HFF-Myc (cell line): ENCODE measurements around the gene SRRM4.
A peak's percentile ranks its signal among the peaks of the same experiment; 100 is the strongest.

Experiments used
- DNase-seq: peaks from one replicate; pipeline ENCODE4 v3.0.0-alpha.2; 2011; ENCODE audit warnings: low read depth; ENCODE audit errors: extremely low read depth
- H3K4me3 ChIP-seq: replicated peaks from 2 replicates; pipeline ENCODE4 v1.5.1; 2011; ENCODE audit warnings: low read depth, mild to moderate bottlenecking, control low read depth, low read length
- TF ChIP-seq, protein P1 (sequence below): IDR thresholded peaks from 2 replicates; pipeline ENCODE4 v1.5.1; 2012; ENCODE audit warnings: mild to moderate bottlenecking, low read depth, low read length, control low read depth; ENCODE audit errors: missing control alignments

The SRRM4 gene

DNA sequence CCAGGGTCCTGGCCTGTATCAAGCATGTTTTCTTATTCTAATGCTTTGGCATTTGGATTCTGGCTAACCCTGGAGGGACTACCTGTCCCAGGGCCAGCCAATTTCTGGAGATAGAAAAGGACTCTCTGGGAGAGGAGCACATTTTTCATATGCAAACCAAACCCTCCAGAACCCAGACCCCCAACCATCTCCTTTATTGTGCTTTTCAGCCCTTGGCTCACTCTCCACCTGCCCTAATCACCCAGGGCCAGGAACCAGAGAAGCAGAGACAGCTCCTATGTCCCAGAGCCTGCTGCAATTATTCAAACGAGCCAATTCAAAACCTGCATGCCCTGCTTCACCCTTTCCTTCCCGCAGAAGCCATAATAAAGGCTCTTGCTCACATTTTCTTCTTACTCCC is 221.2 kb downstream of the SRRM4 start:
- TF ChIP-seq, protein P1, sequence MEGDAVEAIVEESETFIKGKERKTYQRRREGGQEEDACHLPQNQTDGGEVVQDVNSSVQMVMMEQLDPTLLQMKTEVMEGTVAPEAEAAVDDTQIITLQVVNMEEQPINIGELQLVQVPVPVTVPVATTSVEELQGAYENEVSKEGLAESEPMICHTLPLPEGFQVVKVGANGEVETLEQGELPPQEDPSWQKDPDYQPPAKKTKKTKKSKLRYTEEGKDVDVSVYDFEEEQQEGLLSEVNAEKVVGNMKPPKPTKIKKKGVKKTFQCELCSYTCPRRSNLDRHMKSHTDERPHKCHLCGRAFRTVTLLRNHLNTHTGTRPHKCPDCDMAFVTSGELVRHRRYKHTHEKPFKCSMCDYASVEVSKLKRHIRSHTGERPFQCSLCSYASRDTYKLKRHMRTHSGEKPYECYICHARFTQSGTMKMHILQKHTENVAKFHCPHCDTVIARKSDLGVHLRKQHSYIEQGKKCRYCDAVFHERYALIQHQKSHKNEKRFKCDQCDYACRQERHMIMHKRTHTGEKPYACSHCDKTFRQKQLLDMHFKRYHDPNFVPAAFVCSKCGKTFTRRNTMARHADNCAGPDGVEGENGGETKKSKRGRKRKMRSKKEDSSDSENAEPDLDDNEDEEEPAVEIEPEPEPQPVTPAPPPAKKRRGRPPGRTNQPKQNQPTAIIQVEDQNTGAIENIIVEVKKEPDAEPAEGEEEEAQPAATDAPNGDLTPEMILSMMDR: no peak
- no peak overlapping the region for H3K4me3 ChIP-seq
- no peak for DNase-seq

DNA sequence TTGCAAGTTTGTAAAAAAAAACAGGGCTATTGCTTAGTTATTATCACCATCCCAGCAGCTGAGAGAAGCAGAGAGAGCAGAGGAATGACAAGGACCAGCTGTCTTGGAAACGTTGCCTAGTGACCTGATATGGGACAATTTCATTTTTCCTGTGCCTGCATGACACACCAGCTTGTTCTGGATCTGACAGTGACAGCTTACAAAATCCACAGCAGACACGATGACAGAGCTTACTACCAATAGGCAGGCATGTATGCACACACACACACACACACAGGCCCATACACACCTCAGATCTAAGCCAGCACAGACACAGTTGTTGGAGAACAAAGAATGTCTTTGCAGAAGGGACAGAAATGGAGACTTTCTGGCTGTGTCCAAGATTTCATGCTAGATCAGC is 222.8 kb downstream of the SRRM4 start:
- no peak overlapping the region for H3K4me3 ChIP-seq
- DNase-seq: no peak
- TF ChIP-seq, protein P1: no peak

GRCh38 chr12:119204671-119205285 is 223.4 kb downstream of the SRRM4 start:
- no peak overlapping the region for H3K4me3 ChIP-seq
- TF ChIP-seq, protein P1: no peak
- no peak for DNase-seq

DNA sequence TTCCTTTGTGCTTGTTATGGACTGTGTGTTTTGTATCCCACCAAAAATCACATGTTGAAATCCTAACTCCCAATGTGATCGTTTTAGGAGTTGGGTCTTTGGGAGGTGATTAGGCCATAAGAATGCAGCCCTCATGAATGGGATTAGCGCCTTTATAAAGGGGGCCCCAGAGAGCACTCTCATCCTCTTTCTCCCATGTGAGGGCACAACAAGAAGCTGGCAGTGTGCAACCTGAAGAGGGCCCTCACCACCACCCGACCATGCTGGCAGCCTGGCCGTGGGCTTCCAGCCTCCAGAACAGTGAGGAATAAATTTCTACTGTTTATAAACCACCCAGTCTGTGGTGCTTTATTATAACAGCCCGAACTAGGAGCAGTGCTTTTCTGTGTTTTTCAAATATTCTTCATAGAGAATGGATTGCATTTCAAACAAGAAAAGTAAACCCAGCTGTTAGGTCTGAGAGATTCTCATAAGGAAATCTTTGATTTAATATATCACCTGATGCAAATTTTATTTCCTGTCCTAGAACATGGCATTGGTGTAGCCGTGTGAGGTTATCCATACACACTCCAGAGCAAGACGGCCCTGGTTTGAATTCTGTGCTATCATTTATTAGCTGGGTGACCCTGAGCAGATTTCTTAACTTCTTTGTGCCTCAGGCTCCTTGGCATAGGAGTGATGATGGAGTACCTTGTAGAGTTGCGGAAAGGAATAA is 225.2 kb downstream of the SRRM4 start:
- TF ChIP-seq, protein P1: no peak
- H3K4me3 ChIP-seq: no peak overlapping the region
- DNase-seq: no peak

DNA sequence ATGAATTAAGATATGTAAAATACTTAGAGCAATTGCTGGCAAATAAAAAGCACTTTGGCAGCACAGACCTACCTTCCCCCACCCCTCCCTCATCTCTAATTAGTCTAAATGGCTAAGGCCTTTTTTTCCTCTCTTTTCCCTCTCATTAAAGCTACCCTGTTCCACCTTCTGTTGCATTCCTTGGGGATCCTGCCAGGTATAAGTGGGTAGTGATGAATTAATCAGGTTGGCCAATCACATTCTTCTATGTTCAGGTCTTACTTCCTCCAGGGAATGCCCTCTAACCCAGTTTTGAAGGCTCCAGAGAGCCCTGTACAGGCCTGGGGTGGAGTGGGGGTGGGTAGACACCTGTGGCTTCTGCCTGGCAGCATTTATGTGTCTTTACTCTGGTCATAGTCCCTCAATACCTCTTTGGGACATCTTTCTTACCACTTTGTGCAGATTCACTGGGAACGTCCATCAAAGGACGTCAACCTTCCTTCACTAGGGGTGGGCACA is 225.8 kb downstream of the SRRM4 start:
- DNase-seq: no peak
- TF ChIP-seq, protein P1: no peak
- no peak overlapping the region for H3K4me3 ChIP-seq

GRCh38 chr12:119208626-119209061 is 227.3 kb downstream of the SRRM4 start:
- peak; percentile 3 for DNase-seq
- no peak overlapping the region for H3K4me3 ChIP-seq
- TF ChIP-seq, protein P1: no peak
